GM10847 (cell line): ENCODE data around the gene ARSK.

Experiments
- POLR2A ChIP-seq: IDR thresholded peaks from 2 replicates; pipeline ENCODE4 v1.6.1; 2011; ENCODE audit not compliant: insufficient read length; ENCODE audit errors: extremely low read depth

ARSK gene

DNA sequence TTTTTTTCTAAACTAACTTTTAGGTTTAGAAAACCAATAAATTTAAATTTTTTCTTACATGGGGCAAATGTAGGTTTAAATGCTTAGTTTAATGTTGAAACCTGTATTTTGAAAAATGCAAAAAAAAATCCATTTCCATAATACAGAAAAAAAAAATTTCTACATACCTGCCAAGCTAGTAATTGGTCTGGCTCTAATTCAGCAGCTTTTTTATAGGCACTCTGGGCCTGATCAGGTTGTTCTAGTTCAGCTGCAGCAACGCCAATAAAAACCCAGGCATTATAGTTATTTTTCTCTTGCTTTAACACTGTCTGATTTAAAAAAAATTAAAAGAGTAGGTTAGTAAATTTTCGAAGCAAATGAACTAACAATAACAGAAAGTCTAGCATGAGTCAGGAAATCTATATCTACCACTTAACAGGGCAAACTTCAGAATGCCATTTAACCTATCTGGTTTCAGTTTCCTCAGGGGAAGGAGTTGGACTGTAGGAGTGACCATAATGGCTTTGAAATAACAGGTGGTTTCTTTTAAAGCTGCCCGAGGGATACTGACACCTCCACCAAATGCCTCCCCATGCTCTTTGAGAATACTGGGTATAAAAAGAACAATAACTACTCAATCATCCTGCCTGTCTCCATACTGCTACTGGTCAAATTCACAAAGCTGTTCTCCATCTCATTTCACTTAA is 11.7 kb upstream of the ARSK start:
- no peak for TF ChIP-seq POLR2A

DNA sequence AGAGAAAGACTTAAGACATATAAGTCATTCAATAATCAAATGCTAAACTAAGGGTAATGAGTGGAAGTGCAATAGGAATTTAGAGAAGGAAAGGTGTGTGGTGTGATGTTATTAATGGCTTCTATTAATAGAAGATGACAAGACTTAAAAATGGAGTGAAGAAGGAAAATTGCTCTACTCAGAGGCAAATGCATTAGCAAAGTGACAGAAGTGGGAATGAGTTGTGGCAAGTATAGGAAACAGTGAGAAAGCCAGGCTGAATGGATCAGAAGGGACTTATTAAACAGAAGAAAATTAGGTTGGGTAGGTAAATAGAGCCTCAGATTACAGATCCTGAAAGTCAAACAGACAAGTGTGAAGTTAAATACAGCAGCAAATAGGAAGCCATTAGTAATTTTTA is 5.9 kb upstream of the ARSK start:
- TF ChIP-seq POLR2A = no peak

DNA sequence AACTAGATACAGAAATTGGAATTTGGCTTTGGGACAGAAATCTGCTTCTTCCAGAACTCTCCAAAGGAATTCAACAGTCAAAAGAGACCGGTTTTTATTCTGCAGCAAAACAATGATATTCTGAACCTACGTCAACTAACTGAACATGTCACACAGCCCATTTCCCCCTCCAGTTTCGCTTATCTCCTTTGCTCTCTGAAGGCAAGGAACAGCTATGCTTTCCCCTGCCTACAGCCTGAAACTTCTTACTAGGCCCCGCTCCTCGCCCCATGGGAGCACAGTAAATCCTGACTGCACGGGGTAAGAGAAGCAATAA is 612 bp upstream of the ARSK start:
- TF ChIP-seq POLR2A = no peak

DNA sequence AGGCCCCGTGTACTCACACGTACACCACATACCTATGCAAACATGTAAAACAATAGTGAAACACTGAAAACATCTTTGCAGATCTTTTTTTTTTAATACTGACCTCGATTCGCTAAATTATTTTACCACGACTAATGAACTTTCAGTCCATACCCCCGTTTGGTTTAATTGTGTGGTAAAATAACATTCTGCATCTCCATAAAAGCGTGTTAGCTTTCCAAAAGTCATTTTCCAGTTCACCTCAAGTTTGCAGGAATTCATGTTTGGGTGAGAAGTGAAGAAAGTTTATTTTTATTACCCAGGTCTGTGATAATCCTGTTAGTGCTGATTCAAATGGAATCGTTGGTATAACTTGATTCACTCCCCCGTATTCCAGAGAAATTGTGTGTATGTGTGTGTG is 652 bp downstream of the ARSK start:
- TF ChIP-seq POLR2A = no peak

DNA sequence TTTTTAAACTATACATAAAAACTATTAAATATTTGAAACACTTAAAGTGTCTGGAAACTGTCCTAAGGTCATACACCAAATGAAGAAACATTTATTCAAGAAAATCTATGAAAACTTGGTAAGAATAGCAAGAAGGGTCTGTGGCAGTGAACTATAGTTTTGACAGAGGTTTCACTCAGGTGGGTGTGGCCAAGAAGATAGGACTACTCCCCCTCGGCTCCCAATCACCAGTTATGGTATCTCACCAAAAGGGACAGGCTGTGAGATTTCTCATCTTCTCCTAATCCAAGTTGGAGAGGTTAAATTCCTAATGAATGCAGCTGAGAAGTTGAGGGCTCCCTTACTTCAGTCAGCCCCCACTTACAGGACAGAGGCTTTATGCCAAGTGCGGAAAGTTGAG is 2.9 kb downstream of the ARSK start:
- no peak for TF ChIP-seq POLR2A

DNA sequence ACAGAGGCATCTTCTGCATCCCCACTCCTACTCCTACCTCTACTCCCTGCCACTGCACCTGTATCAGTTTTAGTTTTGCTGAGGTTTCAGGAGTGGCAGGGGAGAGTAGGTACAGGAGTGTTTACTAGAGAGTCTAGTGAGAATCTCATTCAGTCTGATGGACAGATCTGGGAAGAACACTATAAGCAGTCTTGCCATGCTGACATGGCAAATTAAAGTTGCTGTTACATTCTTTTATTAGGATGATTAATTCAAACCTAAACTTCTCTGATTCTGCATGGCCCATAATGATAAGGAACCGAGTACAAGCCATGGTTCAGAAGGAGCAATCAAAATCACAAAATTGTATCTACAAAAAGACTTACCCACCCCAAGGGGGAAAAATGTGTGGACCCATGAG is 7.4 kb downstream of the ARSK start:
- no peak for TF ChIP-seq POLR2A

DNA sequence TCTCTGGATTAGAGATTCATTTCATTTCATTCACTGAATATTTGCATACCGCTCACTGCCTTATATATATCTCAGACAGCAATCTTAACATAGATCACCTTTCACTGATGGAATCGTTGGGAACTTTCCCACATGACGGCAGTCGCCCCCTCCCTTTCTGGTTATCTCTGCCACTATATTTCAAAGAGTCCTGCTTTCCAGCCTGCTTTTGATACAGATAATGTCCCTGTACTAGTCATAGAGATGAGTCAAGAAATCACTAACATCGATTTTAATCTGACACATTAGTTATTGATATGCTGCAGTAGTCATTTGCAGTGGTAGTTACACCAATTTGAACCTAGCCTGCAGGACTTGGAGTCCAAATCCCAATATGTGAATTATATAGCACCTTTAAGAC is 8.5 kb downstream of the ARSK start:
- no peak for TF ChIP-seq POLR2A

DNA sequence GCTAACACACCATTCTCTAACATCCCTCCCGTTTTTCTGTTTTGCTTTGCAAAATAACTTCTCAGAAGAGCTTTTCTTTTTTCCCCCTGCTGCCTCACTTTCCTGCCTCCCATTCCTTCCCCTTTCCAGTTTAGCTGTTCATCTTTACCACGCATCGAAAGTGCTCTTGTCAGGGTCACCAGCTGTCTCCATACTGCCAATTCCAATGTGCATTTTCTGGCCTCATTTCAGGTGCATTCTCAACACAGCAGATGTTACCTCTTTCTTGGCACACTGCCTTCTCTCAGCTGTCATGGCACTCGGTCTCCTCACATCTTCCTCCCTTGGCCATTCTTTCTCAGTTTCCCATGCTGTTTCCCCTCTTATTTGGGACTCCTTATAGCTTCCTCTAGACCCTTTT is 9.5 kb downstream of the ARSK start:
- no peak for TF ChIP-seq POLR2A

DNA sequence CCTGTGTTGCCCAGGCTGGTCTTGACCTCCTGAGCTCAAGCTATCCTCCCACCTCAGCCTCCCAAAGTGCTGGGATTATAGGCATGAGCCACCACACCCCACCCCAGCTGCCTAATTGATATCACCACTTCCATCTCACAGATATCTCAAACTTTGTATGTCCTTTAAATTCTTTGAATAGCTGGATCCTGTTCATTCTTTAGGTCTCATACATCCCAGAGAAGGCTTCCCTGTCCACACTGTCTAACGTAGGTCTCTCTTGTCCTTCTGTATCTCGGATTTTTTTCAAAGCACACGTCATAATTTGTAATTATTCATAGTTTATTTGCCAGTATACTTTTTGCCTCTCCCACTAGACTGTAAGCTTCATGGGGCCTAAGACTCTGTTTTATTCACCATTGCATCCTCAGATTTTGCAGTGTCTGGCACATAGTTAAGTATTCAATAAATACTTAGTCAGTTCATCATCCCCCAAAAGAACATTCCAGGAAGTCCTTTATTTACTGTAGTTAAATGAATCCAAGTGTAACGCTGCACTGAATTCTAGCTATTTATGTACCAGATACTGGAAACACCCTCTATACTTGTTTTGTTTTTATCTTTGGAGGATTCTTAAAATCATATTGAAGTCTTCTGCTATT is 10.5 kb downstream of the ARSK start:
- no peak for TF ChIP-seq POLR2A

DNA sequence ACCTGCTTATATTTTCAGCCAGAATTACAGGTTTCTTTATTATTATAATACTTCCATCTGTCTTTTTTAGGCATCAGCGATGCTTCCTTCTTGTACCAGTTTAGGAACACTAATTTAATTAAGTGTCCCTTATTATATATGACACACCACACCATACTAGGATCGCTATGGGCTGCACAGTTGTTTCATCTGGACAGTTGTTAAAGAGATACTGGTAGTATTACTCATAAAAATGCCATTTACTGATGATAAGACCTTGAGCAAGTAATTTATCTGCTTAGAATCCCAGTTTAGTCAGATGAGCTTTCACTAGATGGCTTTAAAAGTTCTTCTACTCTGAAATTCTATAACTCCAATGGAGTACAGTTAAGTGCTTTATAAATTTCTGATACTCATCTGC is 17.1 kb downstream of the ARSK start:
- no peak for TF ChIP-seq POLR2A

DNA sequence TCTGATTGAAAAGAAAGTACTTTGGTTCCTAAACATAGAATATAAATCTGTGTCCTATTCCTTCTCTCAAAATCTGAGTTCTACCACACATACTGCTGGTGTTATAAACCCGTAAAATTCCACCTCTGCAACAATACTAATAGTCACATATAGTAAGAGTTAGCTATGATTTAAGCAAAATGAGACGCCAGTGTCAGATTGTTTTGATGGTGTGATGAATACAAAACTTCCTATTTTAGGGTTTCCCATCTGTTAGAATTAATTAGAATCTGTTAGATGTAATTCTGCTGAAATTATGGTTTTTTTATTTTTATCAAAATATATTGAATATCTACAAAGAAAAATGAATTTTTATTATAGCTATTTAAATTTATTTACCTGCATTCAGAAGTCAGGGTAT is 26.7 kb downstream of the ARSK start:
- TF ChIP-seq POLR2A = no peak

DNA sequence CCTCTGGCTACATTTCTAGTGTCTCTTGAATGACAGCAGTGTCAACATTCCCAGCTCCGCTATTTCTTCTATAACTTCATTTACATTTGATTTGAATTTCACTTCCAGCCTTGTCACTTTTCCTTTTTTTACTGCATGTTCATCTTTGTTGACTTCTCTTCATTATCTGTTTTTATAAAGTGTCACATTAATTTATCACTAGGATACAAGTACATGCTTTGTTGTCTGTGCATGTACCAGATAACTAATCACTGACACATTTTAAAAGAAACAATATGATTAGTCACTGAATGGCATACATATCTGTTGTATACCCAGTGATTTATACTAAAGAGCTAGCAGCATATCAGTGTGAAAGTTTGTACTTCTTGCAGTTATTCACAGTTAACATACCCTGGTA is 29.1 kb downstream of the ARSK start:
- no peak for TF ChIP-seq POLR2A

DNA sequence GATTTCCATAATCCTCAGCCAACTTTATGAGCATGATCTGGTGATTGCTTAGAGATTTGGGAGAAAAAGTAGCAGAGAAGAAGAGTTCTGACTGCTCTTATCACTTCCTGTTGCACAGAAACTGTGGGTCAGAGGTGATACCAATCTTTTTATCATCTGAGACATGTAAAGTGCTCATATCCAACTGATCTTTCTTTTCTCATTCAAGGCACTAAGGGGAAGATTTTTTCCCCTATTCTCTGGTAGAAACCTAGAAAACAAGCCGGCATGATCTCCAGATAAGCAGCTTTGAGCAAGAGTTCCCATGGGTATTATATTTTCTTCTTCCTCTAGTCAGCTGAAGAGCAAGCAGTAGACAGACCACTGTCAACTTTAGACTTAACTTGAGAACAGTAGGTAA is 36.0 kb downstream of the ARSK start:
- TF ChIP-seq POLR2A = no peak

DNA sequence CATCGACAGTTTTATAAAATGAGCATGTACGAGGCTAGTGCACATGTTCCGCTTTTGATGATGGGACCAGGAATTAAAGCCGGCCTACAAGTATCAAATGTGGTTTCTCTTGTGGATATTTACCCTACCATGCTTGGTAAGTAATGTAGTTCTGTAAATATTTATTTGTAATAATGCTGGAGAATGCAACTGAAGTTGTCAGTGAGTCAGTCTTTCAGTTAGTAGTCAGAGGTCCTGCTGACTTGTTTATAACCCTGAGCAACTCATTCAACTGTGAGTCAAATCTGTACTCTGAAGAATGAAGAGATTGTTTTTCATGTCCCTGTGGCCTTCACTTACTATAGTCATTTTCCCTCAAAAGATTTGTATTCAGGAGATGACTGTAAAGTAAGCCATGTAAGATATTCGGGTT is 36.6 kb downstream of the ARSK start:
- no peak for TF ChIP-seq POLR2A

DNA sequence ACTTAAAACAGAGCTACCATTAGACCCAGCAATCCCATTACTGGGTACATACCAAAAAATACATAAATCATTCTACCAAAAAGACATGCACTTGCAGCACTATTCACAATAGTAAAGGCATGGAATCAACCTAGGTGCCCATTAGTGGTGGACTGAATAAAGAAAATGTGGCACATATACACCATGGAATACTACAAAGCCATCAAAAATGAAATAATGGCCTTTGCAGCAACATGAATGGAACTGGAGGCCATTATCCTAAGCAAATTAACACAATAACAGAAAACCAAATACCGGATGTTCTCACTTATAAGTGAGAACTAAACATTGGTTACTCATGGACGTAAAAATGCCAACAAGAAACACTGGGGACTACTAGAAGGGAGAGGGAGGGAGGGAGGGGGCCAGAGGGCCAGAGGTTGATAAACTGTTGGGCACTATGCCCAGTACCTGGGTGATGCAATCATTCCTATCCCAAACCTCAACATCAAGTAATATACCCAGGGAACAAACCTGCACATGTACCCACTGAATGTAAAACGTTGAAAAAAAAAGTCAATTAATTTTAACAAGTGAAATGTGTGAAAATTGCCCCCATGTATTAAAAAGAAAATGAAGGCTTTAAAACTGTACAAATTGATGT is 40.5 kb downstream of the ARSK start:
- TF ChIP-seq POLR2A = no peak

DNA sequence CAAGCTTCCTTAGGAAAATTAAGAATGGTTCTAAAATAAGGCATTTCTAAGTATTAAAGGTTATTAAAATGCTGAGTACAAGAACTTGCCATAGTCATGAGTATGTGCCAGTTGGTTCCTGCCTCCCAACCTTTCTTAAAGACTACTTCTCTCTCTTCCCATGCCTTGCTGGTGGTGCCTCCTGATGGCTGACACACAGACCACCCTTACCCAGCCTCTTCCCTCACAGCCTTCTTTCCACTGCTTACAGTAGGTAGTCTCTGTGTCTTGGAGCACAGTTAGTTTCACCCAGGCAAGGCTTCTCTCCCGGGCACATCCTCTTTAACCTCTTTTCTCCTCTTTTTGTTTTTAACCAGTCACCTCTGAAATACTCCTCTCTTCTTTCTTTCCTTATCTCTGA is 44.4 kb downstream of the ARSK start:
- no peak for TF ChIP-seq POLR2A

DNA sequence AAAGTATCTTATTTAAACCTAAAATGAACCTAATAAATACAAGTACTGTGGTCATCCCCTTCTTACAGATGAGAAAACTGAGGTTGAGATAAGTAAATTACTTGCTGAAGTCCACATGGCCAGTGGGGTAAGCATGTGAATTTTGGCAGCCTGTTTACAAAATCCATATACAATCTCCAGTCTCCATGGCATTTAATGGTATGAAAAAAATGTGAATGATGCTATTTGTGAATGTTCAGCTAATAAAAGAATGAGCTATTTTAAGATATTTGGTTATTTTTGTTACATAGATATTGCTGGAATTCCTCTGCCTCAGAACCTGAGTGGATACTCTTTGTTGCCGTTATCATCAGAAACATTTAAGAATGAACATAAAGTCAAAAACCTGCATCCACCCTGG is 45.7 kb downstream of the ARSK start:
- TF ChIP-seq POLR2A = no peak

DNA sequence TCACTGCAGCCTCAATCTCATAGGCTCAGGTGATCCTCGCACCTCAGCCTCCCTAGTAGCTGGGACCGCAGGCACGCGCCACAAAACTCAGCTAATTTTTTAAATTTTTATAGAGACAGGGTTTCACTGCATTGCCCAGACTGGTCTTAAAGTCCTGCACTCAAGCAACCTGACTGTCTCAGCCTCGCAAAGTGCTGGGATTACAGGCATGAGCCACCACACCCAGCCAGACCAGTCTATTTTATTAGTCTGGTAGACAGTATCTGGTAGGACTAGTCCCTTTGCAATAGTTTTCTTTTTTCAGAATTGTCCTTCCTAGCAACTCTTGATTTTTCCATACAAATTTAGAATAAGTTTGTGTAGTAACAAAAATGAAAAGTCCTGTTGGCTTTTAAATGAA is 50.9 kb downstream of the ARSK start:
- no peak for TF ChIP-seq POLR2A

DNA sequence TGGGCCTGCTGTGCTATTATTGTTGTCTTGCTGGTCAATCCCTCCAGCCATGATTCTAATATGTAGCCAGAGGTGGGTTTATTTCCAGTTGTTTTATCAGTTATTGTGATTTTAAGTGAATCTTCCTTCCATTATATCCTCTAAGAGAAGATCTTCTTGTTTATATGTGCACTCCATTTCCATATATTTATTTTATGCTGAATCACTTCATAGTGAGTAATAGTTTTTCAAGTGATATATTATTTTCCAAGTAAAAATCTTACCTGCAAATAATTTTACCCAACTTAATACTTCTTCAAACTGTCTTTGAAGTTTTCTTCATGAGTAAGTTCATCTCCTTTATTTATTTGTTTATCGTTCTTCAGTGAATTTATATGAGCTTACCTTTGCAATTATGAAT is 51.5 kb downstream of the ARSK start:
- TF ChIP-seq POLR2A = no peak
